GM18498 (cell line): Measurements from ENCODE around the gene ARAP1.

Experiments
- ATAC-seq: cut with Tn5 transposase; IDR thresholded peaks from one replicate; pipeline ENCODE4 v1.9.1; 2021; ENCODE audit warnings: mild to moderate bottlenecking, moderate library complexity; ENCODE audit not compliant: unreplicated experiment

Gene ARAP1

DNA sequence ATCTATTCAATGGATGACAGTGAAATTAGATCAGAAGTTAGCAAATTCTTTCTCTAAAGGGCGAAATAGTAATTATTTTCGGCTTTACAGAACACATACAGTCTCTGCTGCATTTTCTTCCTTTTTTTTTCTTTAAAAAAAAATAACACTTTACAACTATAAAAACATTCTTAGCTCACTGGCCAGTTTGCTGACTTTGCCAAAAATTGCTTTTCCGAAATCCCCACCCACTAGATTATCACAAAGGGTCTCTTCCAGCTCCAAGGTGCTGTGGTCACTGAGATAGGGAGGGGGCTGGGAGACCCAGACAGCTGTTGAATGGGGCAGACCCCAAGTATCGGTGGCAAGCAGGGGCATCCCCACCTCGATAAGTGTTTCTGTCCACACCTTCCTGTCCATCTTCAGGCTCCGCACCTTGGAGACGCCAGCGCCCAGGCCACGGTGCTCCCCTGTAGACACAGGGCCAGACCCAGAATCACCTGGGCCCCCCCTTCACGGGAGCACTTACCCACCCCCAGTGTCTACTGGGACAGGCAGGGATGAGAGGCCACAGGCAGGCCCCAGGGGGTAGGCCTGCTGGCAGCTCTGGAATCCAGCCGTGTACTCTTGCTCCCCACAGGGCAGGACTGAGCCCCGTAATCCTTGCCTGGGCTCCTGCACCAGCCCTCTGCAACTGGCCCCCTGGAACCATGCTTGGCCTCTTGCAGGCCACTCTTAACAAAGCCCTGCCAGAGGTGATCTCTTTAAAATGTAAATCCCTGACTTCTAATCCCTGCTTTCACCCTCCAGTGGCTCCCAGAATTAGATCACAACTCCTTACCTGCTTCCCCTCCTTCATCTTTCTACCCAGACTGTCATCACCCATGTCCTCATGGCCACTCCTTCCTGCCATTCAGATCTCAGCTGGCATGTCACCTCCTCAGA lies 46.5 kb downstream of the ARAP1 start:
- no peak for ATAC-seq

- no peak for ATAC-seq
These were observed 47.4 kb downstream of the ARAP1 start for GRCh38 chr11:72704783-72705265.

GRCh38 chr11:72704028-72704782 lies 48.0 kb downstream of the ARAP1 start:
- ATAC-seq, result no peak

DNA sequence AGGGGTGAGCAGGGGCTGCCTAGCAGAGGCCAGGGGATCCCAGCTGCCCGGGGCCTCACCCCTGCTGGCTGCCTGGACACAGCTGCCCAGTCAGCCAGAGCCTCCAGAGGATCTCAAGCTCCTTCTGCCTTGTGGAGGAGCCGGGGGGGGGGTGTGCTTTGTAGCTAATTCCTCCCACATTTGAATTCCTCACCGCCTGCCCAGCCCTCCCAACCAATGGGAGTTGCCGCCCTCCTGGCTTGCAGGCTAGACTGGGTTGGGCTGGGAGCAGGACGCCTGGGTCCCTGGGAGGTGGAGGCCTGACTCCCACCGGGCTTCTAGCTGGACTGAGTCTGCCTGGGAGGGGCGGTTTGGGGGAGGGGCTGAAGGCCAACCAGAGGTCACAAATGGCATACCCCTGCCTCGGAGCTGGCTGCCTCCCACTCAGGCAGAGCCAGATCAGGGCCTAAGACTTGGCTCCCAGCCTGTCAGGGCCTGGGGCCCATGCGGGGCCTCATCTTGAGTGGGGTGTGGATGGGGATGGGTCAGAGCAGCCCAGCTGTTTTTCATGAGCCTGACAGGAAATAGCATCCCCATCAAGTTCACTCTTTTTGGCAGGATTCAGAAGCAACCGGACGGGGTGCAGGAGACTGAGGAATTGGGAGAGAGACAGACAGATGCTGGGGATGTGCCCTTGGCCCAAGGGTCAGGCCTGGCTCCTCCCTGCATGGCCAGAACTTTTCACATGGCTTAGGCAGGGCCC lies 48.8 kb downstream of the ARAP1 start:
- ATAC-seq, result no peak

DNA sequence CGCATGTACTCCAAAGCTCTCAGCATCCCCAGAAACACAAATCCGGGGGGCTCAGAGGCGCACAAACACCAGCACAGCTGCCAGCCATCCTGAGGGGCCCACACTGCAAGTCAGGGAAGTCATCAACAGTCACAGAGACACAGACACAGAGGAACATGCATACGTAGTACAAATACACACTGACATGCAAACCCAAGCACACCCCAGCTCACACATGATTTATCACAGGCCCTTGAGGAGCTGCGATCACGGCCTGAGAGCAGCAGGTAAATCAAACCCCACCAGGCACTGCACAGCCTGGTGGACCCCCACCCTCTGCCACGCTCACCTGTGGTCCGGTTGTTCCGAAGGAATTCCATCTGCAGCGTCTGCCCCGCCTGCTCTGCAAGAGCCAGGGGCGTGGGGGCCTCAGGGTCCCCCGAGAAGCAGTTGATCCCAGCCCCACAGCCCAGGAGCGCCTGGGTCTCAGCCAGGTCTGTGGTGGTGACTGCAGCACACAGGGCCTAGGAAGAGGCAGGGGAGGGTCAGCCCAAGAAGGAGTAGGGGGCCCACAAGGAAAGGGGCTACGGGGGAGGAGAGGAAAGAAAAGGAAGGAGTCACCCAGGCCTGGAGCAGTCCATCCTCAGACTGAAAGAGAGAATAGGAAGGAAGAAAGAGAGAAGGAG lies 49.5 kb downstream of the ARAP1 start:
- no peak for ATAC-seq

- no peak for ATAC-seq
These were observed 50.1 kb downstream of the ARAP1 start for GRCh38 chr11:72702096-72702495.

DNA sequence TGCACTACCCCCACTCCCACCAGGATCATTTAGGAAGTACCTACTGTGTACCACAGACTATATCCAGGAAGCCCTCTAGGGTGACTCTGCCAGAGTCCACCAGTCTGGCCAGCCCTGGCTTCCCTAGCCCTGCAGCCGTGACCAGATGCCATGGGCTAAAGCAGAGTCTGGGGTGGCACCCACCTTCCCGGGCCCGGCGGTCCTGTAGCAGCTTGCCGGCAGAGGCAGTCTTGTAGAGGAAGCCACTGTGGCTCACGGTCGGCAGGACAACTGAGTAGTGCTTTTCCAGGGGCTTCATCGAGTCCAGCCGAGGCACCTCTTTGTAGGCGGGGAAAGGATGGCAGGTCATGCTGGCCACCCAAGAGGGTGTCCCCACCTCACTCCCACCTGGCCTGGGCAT lies 50.7 kb downstream of the ARAP1 start:
- ATAC-seq, result no peak

DNA sequence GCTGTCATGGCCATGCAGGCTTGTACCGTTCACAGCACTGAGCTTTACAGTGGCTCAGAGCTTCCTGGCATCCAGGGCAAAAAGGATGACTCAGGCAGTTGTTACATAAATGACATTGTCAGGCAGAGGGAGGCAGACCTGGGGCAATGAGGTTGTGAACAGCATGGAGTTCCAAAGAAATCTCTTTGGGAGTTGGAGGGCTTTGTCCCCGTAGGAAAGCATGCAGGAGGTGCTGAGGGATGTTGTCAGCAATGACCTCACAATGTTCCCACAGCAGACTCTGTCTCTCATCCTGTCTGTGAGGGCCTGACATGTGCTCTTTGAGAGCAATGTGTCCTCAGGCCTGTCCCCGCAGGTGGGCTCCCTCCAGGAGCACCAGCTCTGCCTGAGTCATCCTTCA lies 52.1 kb downstream of the ARAP1 start:
- ATAC-seq, result no peak

DNA sequence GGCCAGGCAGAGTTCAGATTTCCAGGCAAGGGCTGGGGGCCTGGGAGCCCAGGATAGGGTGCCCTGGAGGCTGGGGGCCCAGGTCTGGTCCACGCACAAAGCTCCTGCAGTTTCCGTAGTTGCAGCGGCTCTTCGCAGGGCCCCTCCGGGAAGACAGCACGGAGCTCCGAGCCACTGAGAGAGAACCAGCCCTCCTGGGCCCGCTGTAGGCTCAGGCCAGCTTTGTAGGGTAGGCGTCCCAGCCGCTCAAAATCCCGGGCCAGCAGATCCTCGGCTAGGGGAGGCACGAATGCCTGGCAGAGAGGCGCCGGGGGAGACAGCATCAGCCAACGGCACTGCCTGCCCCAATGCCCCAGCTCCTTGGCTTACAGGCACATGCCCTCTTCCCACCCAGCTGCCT lies 54.4 kb downstream of the ARAP1 start:
- no peak for ATAC-seq

DNA sequence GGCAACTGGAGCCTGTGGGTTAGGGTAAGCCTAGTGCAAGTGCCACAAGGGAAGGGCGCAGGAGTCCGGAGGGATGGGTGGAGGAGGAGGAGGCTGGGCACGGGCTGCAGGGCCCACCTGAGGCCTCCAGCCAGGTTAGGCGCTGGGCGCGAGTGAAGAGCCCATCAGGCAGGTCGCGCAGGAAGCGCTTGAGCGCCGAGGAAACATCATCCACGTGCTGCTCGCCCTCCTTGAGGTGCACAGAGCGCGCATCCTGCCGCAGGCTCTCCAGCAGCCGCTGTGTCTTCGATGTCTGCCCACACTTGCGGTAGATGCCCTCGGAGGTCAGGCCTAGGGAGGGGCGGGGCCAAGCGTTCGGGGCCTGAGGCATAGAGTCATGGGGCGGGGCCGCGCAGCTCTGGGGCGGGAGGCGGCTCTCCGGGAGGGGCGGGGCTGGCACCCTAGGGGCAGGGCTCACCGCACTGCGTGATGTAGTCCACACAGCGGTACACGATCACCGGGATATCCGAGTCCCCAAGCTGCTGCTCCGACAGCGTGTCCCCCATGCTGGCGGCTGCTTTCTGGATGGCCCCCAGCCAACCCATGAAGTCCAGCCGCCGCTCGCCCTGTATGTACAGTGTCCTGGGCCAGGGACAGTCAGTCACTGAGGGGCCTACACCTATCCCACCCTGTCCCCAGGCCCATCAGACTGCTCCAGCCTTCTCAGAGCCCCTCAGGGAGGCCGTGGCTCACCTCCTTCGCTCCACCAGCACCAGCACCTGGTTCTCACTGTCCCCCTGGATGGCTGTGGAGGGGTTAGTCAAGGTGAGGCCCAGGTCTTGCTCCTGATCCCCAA lies 55.1 kb downstream of the ARAP1 start:
- no peak for ATAC-seq

GRCh38 chr11:72695354-72695753 lies 56.9 kb downstream of the ARAP1 start:
- no peak for ATAC-seq

DNA sequence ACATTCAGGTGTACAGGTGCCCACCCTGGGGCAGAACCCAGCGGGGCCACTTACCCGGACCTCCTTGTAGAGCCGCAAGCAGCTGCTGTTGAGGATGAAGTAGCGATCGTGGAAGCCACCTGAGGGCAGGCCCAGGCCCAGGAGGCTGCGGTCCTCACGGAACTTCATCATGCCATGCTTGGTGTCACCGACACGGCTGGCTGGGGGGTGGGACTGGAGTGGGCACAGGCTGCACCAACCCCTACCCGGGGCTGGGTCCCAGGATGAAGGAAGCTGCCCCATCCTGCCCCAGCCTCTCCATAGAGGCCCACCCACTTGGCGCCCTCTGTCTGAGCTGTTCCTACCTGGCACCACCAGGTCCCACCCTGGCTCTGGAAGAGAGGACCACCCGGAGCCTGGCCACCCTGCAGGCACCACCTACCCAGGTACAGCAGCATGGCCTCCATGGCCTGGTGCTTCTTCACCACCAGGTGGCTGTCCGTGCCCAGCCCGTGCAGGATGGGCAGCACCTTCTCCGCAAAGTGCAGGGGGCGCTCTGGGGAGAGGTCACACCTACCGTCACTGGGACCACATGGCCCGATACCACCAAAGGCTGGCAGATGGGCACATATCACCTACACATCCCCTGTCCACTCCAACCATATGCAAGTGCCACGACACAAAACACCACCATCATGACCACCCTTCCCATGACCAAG lies 58.8 kb downstream of the ARAP1 start:
- no peak for ATAC-seq

DNA sequence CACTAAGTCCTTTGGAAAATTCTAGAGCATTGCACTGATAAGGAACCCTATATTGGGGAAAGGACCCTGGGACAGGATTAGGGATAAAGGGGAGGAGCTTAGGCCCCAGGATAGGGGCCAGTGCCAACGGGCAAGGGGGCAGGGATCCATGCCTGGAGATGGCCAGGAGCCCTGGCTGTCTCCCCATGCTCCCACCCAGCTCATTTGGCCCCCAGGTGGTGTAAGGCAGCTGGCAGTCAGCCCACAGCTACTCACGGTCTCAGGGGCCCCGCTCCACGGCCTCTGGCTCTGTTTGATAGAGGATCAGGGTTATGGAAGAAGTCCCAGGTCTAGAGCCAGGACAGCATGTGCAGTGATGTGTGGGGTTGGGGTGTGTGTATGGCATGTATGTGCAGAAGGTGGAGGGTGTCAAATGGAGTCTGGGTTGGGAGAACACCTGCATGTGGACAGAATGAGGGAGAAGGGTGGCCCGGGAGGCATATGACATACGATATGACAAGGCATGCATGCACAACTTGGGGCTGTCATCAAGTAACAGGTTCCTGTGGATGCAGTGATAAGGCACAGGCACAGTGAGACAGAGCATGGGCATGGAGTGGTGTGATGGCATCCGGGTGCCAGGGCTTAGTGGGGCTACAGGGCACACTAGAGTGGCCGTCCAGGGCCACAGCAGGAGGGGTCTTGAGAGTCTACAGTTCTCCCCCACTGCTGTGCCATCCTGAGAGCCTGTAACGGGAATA lies 59.5 kb downstream of the ARAP1 start:
- ATAC-seq, result no peak

DNA sequence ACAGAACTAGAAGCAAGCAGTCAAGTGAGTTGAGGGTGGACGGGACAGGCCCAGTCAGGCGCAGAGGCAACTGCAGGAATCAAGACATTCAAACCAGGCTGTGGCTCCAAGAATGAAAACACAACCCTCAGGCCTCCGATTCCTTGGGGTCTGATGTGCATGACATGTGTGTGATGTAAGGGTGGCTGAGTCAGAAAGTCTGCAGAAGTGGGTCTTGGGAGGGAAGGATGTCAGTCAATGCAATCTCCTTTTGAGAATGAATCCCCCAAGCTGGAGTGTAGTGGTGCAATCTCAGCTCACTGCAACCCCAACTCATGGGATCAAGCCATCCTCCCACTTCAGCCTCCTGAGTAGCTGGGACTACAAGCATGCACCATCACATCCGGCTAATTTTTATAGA lies 62.0 kb downstream of the ARAP1 start:
- no peak for ATAC-seq

DNA sequence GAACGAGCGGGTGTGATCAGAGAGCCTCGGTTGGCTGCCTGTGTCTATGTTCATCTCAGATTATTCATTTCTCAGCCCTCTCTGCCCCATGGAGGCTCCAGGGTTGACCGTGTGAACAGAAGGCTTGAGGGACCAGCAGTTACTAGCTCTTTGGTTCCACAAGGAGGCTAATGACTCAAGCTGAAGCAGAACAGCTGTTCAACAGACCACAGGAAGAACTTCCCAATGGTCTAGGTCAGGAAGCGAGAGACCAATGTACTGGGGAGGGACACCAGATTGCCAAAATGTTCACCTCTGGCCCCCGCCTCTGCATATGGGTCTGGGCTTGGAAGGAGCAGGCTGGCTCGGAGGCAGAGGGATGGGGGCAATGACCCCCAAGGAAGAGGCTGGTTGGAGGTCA lies 63.3 kb downstream of the ARAP1 start:
- ATAC-seq, result no peak

DNA sequence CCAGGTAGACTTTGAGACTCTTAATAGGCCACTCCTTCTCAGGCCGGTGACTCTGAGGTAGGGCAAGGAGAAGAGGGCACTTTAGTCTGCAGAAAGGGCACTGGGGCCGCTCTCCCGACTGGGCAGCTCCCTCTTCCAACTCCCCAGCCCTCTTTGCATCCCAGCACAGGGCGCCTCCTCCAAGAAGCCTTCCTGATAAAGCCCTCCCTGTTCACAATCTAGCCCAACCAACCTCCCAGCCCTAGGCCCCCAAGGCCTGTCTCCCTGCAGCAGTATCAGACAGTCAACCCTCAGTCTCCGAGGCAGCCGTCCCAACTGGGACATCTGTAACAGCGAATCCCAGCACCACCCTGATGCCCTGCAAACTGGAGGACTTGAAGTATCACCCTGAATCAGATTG lies 63.7 kb downstream of the ARAP1 start:
- no peak for ATAC-seq

- ATAC-seq, result no peak
These were observed 64.9 kb downstream of the ARAP1 start for GRCh38 chr11:72687326-72687725.

DNA sequence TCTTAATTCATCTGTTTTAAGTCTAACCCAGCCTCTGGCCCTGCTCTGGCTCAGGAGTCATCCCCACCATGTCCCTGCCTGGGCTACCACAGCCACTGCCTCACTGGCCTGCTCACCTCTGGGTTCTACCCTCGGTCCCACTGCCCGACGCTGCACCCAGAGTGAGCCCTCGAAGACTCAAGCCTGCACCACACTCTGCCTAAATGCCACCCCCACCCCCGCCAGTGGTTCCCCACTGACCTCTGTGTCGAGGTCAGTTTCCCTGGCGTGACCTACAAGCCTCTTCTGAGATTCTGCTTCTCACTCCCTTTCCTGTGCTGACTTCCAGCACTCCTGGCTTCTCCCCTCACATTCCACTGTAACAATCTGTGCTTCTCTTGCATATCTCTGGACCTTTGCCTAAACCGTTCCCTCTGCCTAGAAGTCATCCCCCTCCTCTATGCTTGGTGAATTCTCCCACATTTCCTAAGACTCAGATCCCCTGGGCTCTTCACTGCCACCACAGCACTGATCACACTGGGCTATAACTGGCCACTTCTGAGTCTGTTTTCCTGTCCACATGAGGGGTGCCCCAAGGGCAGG lies 65.5 kb downstream of the ARAP1 start:
- no peak for ATAC-seq
